ENCODE results near the gene MYO19. TPM values are rescaled to one million over a fixed set of nuclear protein-coding genes. Genes with fewer than 3 reads are reported as not detected.

The MYO19 gene
- total and polyA plus RNA-seq, 9 of the 15 experiments (the other 6 are each of a cell fraction or from before 2014, with no cell fraction given) = 21.6 to 176 (median 129) TPM

DNA sequence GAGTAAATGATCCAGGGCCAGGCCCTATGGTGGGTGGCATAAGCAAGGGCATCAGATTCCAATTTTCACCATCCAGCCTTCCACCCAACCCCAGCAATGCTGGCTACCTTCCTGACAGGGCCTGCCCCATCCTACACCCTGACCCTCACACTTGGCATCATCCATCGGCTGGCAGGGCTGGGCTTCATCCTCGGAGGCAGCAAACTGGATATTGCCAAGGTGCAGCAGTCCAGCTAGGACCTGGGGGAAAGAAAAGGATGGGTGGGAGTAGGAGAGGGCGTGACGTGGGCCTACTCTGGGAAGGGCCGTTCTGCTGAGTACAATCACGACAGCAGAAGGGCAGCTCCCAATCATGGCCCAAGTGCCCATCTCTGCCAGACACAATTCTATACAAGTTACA lies 23.5 kb downstream of the MYO19 start:
- H3K4me1 ChIP-seq (replicated peaks in 1 of 2; ENCODE audit: control insufficient read depth in 2 of 2, insufficient read depth in 2 of 2, low read length in 2 of 2) = peaks cover 0 to 3% of the 10 kb centered on the region in 2 experiments; a peak in 1 of 5 replicates
- peaks cover 6% of the 10 kb centered on the region; the same call in 1 of the 2 replicates for H4K20me1 ChIP-seq (replicated peaks; ENCODE audit: control insufficient read depth, insufficient read depth, low read length)
- FAIRE-seq = no peak
- no peaks in the 10 kb centered on the region for H3K9me1 ChIP-seq (ENCODE audit: control insufficient read depth, insufficient read depth, low read length)
- no peak overlapping the region for H2AFZ ChIP-seq (ENCODE audit: low read depth, low read length)
- no peaks in the 10 kb centered on the region for H3K9me3 ChIP-seq (replicated peaks; ENCODE audit: control insufficient read depth, insufficient read depth, low read depth, low read length)
- H3K4me3 ChIP-seq = no peak overlapping the region
- DNase-seq (ENCODE audit: extremely low read depth in 1 of 4, low spot score in 3 of 4) = no peak
- no peak overlapping the region for H3K4me2 ChIP-seq (ENCODE audit: insufficient read depth, low read length)
- no TSS peak for BruUV-seq (replicated peaks)
- TF ChIP-seq BCLAF1 (IDR thresholded peaks at IDR 0.05; ENCODE audit: borderline replicate concordance in 1 of 2, control insufficient read depth in 1 of 2, low read depth in 2 of 2, low read length in 1 of 2) (no peak), MYBL2 (IDR thresholded peaks at IDR 0.05; ENCODE audit: low read depth) (no peak), MYBL2 (CRISPR knock-in tag; IDR thresholded peaks at IDR 0.05; ENCODE audit: borderline replicate concordance) (no peak)
- TF ChIP-seq, protein P1, sequence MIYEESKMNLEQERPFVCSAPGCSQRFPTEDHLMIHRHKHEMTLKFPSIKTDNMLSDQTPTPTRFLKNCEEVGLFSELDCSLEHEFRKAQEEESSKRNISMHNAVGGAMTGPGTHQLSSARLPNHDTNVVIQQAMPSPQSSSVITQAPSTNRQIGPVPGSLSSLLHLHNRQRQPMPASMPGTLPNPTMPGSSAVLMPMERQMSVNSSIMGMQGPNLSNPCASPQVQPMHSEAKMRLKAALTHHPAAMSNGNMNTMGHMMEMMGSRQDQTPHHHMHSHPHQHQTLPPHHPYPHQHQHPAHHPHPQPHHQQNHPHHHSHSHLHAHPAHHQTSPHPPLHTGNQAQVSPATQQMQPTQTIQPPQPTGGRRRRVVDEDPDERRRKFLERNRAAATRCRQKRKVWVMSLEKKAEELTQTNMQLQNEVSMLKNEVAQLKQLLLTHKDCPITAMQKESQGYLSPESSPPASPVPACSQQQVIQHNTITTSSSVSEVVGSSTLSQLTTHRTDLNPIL (CRISPR knock-in tag; IDR thresholded peaks at IDR 0.05) = no peak
- intact Hi-C loops (cut with micrococcal nuclease) = no loop called here
- WGBS (ENCODE audit: insufficient coverage, low coverage, missing lambda C conversion rate) = 100% methylated on average over 6 of the region's 6 CpGs
- no peak overlapping the region for H3K27ac ChIP-seq (ENCODE audit: extremely low read depth, low read depth, low read length)
- no peak for ATAC-seq
- H3K79me2 ChIP-seq (ENCODE audit: control insufficient read depth, insufficient read depth, low read length) = no peaks in the 10 kb centered on the region
- CTCF ChIA-PET (ENCODE audit: low intra/inter-chr PET ratio) = no interaction called here
- POLR2A ChIA-PET = interaction anchor here (0.6 to 0.7 kb wide), 2 partner anchors 11 to 364 kb away, joined by 3 to 6 read pairs; no protein-coding TSS in a partner anchor
- in situ Hi-C loops (cut with MboI) = no loop called here
- H3K27me3 ChIP-seq (ENCODE audit: control insufficient read depth in 2 of 2, insufficient read depth in 2 of 2, low read length in 2 of 2) = no peaks in the 10 kb centered on the region
- H3K36me3 ChIP-seq (ENCODE audit: control insufficient read depth, insufficient read depth, low read length) = peaks cover 97% of the 10 kb centered on the region
- H3K9ac ChIP-seq (ENCODE audit: insufficient read depth in 1 of 2, low read depth in 2 of 2, low read length in 2 of 2) = peak overlapping the region in 1 of 2 experiments; percentile 33; a peak in 1 of 4 replicates

Data from K562 (cell line).